ENCODE measurements around the gene TMEM200A. TPM values are rescaled to one million over a fixed set of nuclear protein-coding genes. Genes with fewer than 3 reads are reported as not detected.

Gene TMEM200A
- polyA plus RNA-seq, 4 donors, result 20.7 to 28.7 (median 25.0) TPM

- DNase-seq (ENCODE audit: low read depth in 4 of 4, low spot score in 2 of 4), result no peak
These were observed 108.1 kb downstream of the TMEM200A start for GRCh38 chr6:130473886-130474285.

- DNase-seq (ENCODE audit: low read depth in 4 of 4, low spot score in 2 of 4), result no peak
These were observed 117.0 kb downstream of the TMEM200A start for GRCh38 chr6:130482645-130483390.

GRCh38 chr6:130485870-130486269, 120.1 kb downstream of the TMEM200A start:
- DNase-seq (ENCODE audit: low read depth in 4 of 4, low spot score in 2 of 4), result no peak

GRCh38 chr6:130486417-130486816, 120.6 kb downstream of the TMEM200A start:
- DNase-seq (ENCODE audit: low read depth in 4 of 4, low spot score in 2 of 4), result no peak

GRCh38 chr6:130489514-130489913, 123.7 kb downstream of the TMEM200A start:
- DNase-seq (ENCODE audit: low read depth in 4 of 4, low spot score in 2 of 4), result no peak

Other genes with a start within 250 kb of the TMEM200A start
- 1 to 10 TPM in 3 of 4 donors, under 1 TPM in 1; 0.88 to 1.8 (median 1.2) TPM for gene SAMD3, start 143.1 kb upstream of the TMEM200A start, polyA plus RNA-seq (ENCODE audit: insufficient read length in 4 of 4)

All from left renal cortex interstitium (tissue), 4 donors.